ENCODE data around the gene EPB41L2. TPM values are rescaled to one million over a fixed set of nuclear protein-coding genes. Genes with fewer than 3 reads are reported as not detected.

EPB41L2 gene
- total RNA-seq, 4 donors from 2014 or later, result 57.2 to 116 (median 85.2) TPM

DNA sequence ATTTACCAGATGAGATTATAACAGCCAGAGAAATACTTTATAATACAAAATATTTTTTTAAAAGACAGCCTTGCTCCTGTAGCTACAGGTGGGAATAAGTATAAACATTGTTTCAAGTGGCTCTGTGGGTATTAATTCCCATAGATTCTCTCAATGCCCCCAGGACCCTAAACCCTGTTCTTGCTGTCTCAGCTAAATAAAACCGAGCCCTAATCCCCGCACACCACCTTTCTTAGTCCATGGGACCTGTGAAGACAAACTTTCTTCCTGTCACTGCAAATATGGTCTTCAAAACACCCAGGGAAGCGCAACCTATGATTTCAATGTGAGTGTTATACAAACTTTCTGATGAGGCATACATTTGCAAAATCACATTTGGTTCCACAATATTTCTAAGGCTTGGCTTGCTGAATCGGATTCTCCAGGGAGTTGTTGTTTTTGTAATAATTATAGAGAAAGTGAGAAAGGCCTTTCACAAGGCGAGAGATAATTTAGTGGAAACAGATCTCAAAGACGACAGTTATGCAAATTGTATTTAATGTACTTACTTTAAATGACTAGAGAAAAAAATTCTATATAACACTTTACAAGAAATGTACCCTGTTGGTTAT lies 224.7 kb downstream of the EPB41L2 start:
- Histone ChIP-seq H3K36me3 (peaks cover 0 to 8% of the 10 kb centered on the region in 2 donors), H3K4me3 (no peak overlapping the region), H3K4me1 (no peaks in the 10 kb centered on the region), H3K9me3 (no peaks in the 10 kb centered on the region), H3K27me3 (no peaks in the 10 kb centered on the region), H3K27ac (peak overlapping the region in 1 of 4 donors; percentile 33)
- ATAC-seq, result no peak
- WGBS, 2 donors (ENCODE audit: low coverage in 1 of 2), result 93 to 94% methylated on average over 6 of the region's 6 CpGs
- TF ChIP-seq, protein P1, sequence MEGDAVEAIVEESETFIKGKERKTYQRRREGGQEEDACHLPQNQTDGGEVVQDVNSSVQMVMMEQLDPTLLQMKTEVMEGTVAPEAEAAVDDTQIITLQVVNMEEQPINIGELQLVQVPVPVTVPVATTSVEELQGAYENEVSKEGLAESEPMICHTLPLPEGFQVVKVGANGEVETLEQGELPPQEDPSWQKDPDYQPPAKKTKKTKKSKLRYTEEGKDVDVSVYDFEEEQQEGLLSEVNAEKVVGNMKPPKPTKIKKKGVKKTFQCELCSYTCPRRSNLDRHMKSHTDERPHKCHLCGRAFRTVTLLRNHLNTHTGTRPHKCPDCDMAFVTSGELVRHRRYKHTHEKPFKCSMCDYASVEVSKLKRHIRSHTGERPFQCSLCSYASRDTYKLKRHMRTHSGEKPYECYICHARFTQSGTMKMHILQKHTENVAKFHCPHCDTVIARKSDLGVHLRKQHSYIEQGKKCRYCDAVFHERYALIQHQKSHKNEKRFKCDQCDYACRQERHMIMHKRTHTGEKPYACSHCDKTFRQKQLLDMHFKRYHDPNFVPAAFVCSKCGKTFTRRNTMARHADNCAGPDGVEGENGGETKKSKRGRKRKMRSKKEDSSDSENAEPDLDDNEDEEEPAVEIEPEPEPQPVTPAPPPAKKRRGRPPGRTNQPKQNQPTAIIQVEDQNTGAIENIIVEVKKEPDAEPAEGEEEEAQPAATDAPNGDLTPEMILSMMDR (IDR thresholded peaks at IDR 0.05), result no peak
- TF ChIP-seq EP300 (IDR thresholded peaks at IDR 0.05), result no peak
- no peak for TF ChIP-seq POLR2AphosphoS5 (IDR thresholded peaks at IDR 0.05)
- TF ChIP-seq POLR2A (IDR thresholded peaks at IDR 0.05), result no peak

DNA sequence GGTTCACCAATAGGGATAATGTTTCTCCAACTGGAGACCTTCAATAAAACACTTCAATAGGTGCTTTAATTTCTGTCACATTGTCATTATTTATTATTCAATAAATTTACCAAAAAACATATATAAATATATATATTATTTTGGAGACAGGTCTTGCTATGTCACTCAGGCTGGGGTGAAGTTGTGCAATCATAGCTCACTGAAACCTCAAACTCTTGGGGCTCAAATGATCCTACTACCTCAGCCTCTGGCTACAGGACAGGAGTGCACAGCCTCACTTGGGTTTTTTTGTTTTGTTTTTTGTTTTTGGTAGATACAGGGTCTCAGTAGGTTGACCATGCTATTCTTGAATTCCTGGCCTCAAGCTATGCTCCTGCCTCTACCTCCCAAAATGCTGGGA lies 226.0 kb downstream of the EPB41L2 start:
- ATAC-seq, result no peak
- no peaks in the 10 kb centered on the region for H3K27me3 ChIP-seq
- H3K4me1 ChIP-seq, result no peaks in the 10 kb centered on the region
- H3K9me3 ChIP-seq, result no peaks in the 10 kb centered on the region
- no peak overlapping the region for H3K27ac ChIP-seq
- TF ChIP-seq POLR2A (IDR thresholded peaks at IDR 0.05) (no peak), EP300 (IDR thresholded peaks at IDR 0.05) (no peak)
- H3K4me3 ChIP-seq, result no peak overlapping the region
- peaks cover 0 to 8% of the 10 kb centered on the region in 2 donors for H3K36me3 ChIP-seq

DNA sequence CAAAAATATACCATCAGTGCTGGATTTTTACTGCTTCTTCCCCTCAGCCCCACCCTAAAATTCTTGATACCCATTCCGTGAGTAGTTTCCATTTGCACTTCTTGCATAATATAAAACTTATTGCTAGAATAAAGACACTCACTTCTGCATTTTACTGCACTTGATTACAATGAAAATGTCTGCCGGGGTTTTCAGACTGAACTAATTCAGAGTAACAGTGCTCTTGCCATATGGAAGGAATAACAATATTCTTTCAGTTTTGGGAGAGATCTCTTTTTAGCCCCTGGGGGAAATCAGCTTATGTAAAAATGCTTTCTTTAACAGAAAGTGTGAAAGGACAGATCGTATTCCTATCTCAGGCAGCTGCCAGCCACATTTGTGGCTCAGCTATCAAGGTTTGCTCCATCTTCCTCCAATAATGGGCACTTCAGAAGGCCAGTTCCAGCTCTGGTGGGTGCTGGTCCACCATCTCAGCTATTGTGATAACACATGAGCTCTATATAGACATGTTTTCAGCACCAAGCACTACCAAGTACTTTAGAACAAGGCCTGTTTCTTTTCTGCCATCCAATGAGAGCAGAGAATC lies 226.9 kb downstream of the EPB41L2 start:
- WGBS, 2 donors (ENCODE audit: low coverage in 1 of 2), result 64 to 94% methylated on average over 3 of the region's 3 CpGs
- no peaks in the 10 kb centered on the region for H3K4me1 ChIP-seq
- no peak overlapping the region for H3K4me3 ChIP-seq
- ATAC-seq, result no peak
- TF ChIP-seq, protein P1 (IDR thresholded peaks at IDR 0.05), result no peak
- no peak for TF ChIP-seq POLR2AphosphoS5 (IDR thresholded peaks at IDR 0.05)
- no peak for TF ChIP-seq POLR2A (IDR thresholded peaks at IDR 0.05)
- no peak for TF ChIP-seq EP300 (IDR thresholded peaks at IDR 0.05)
- no peaks in the 10 kb centered on the region for H3K9me3 ChIP-seq
- H3K27ac ChIP-seq, result no peak overlapping the region
- peaks cover 0 to under 1% of the 10 kb centered on the region in 2 donors for H3K36me3 ChIP-seq
- H3K27me3 ChIP-seq, result no peaks in the 10 kb centered on the region

DNA sequence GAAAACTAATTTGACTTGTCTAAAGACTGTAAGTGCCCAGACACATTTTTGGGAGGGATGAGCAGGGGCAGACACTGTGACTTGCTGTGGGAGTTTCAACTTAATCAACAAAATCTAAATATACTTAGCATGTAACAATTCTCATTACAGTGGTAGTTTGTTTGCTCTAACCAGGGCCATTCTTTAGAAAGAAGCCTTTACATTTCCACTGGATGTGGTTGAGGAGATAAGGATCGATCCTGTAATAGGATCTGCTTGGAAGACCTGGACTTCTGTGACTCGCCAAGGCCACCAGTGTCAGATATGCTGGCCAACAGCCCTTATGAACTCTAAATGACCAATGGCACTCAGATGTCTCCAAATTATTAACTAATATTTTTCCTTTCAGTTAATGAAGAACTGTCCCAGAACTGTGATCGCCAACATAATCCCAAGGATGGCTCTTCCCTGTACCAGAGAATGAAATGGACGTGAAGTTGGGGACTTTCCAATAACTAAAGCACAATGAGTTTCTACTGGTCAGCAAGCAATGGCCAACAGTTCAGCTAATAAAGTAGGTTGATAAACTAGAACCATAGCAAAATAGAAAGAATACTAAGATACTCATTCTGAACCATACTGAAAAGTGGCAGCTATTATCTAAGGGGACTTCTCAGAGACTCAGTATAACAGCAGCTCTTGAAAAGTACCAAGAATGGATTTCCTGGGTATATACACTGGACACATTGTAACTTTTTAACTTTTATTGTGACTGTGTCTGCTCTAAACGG lies 228.4 kb downstream of the EPB41L2 start:
- Histone ChIP-seq H3K4me3 (no peak overlapping the region), H3K27ac (no peak overlapping the region), H3K27me3 (no peaks in the 10 kb centered on the region), H3K9me3 (no peaks in the 10 kb centered on the region), H3K4me1 (no peaks in the 10 kb centered on the region), H3K36me3 (no peaks in the 10 kb centered on the region)
- WGBS, 2 donors (ENCODE audit: low coverage in 1 of 2), result 91 to 92% methylated on average over 3 to 4 of the region's 5 CpGs
- ATAC-seq, result no peak
- TF ChIP-seq EP300 (IDR thresholded peaks at IDR 0.05), result no peak
- no peak for TF ChIP-seq POLR2A (IDR thresholded peaks at IDR 0.05)
- TF ChIP-seq POLR2AphosphoS5 (IDR thresholded peaks at IDR 0.05), result no peak
- TF ChIP-seq, protein P1 (IDR thresholded peaks at IDR 0.05), result no peak

DNA sequence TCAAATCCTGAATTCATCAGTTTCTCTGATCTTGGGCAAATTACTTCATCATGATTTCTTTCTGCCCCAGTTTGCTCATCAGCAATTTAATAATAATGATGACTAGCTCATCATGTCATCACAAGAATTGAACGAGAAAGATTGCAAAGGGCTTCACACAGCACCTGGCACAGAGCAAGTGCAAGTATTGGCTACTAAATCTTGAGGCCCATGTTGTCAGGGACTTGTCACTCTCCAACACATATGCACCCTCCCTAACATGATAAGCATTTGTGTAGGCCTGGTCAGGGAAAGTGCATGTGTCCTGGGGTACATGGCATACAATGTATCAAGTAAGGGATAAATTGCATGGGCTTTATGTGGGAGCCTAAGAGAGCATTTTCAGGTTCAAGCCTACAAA lies 229.5 kb downstream of the EPB41L2 start:
- Histone ChIP-seq H3K4me1 (no peaks in the 10 kb centered on the region), H3K36me3 (no peaks in the 10 kb centered on the region), H3K27me3 (no peaks in the 10 kb centered on the region), H3K27ac (no peak overlapping the region), H3K9me3 (no peaks in the 10 kb centered on the region), H3K4me3 (no peak overlapping the region)
- TF ChIP-seq POLR2AphosphoS5 (IDR thresholded peaks at IDR 0.05) (no peak), EP300 (IDR thresholded peaks at IDR 0.05) (no peak), POLR2A (IDR thresholded peaks at IDR 0.05) (no peak)
- TF ChIP-seq, protein P1 (IDR thresholded peaks at IDR 0.05), result no peak
- 83% methylated on average over 1 of the region's 1 CpG; no CpG with 5 or more reads in 1 of the 2 donors for WGBS, 2 donors (ENCODE audit: low coverage in 1 of 2)
- ATAC-seq, result no peak
